ENCODE measurements around the gene SGMS1. TPM values are rescaled to one million over a fixed set of nuclear protein-coding genes. Genes with fewer than 3 reads are reported as not detected.

Gene SGMS1
- total and polyA plus RNA-seq, 10 donors = 5.9 to 84.3 (median 34.6) TPM

DNA sequence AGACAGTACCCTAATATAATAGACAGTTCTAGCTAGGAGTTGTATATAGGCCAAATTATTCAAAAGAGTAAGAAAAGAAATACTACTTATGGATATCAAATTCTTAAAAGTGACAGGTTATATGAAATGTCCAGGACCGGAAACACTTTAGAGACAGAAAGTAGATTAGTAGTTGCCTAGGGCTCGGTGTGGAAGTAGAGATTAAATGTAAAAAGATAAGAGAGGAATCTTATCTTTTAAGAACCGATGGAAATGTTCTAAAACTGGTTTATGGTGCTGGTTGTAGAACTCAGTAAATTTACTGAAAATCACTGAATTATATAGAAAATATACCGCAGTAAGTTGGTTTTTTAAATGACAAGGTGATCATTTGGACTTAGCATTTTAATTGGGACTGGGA is 224.9 kb downstream of the SGMS1 start:
- Histone ChIP-seq H3K36me3 (no peaks in the 10 kb centered on the region), H3K4me3 (no peak overlapping the region), H3K4me1 (peaks cover 0 to 69% (median 34%) of the 10 kb centered on the region in 6 donors), H3K9me3 (no peaks in the 10 kb centered on the region), H3K27me3 (replicated peaks in 1 of 7) (no peaks in the 10 kb centered on the region), H3K27ac (no peak overlapping the region)
- TF ChIP-seq, protein P1, sequence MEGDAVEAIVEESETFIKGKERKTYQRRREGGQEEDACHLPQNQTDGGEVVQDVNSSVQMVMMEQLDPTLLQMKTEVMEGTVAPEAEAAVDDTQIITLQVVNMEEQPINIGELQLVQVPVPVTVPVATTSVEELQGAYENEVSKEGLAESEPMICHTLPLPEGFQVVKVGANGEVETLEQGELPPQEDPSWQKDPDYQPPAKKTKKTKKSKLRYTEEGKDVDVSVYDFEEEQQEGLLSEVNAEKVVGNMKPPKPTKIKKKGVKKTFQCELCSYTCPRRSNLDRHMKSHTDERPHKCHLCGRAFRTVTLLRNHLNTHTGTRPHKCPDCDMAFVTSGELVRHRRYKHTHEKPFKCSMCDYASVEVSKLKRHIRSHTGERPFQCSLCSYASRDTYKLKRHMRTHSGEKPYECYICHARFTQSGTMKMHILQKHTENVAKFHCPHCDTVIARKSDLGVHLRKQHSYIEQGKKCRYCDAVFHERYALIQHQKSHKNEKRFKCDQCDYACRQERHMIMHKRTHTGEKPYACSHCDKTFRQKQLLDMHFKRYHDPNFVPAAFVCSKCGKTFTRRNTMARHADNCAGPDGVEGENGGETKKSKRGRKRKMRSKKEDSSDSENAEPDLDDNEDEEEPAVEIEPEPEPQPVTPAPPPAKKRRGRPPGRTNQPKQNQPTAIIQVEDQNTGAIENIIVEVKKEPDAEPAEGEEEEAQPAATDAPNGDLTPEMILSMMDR (IDR thresholded peaks at IDR 0.05 in 8 of 11, conservative IDR thresholded peaks at IDR 0.05 in 3 of 11) = no peak
- TF ChIP-seq POLR2AphosphoS5 (IDR thresholded peaks at IDR 0.05) (no peak), POLR2A (IDR thresholded peaks at IDR 0.05) (no peak)
- intact Hi-C loops (cut with DNase I; ENCODE audit: low total_unique reads) = no loop called here
- DNase-seq = no peak
- WGBS, 5 donors = 74 to 86% (median 76%) methylated on average over 4 of the region's 4 CpGs

DNA sequence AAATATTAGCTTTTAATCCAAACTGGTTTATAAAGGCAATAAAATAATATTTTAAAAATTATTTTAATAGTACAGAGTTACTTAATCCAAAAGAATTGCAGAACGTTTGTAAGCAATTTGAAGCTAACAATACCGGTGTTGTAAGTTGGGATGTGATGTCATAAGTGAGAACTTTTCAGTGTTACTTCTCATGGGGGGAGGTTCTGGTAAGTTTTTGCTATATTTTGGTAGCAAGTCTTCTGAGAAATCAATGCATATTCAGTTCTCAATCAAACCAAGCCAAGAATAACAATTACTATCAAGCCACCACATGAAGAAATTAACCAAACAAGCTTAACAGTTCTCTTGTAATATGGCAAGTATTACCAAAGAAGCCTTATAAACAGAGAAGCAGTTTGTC is 225.4 kb downstream of the SGMS1 start:
- Histone ChIP-seq H3K4me3 (no peak overlapping the region), H3K9me3 (no peaks in the 10 kb centered on the region), H3K4me1 (peaks cover 0 to 69% (median 34%) of the 10 kb centered on the region in 6 donors), H3K27ac (no peak overlapping the region), H3K27me3 (replicated peaks in 1 of 7) (no peaks in the 10 kb centered on the region), H3K36me3 (no peaks in the 10 kb centered on the region)
- TF ChIP-seq POLR2A (IDR thresholded peaks at IDR 0.05) = no peak
- TF ChIP-seq POLR2AphosphoS5 (IDR thresholded peaks at IDR 0.05) = no peak
- TF ChIP-seq, protein P1 (IDR thresholded peaks at IDR 0.05 in 8 of 11, conservative IDR thresholded peaks at IDR 0.05 in 3 of 11) = no peak
- no peak for DNase-seq
- WGBS, 5 donors = 35 to 74% (median 66%) methylated on average over 2 of the region's 2 CpGs
- intact Hi-C loops (cut with DNase I; ENCODE audit: low total_unique reads) = no loop called here

DNA sequence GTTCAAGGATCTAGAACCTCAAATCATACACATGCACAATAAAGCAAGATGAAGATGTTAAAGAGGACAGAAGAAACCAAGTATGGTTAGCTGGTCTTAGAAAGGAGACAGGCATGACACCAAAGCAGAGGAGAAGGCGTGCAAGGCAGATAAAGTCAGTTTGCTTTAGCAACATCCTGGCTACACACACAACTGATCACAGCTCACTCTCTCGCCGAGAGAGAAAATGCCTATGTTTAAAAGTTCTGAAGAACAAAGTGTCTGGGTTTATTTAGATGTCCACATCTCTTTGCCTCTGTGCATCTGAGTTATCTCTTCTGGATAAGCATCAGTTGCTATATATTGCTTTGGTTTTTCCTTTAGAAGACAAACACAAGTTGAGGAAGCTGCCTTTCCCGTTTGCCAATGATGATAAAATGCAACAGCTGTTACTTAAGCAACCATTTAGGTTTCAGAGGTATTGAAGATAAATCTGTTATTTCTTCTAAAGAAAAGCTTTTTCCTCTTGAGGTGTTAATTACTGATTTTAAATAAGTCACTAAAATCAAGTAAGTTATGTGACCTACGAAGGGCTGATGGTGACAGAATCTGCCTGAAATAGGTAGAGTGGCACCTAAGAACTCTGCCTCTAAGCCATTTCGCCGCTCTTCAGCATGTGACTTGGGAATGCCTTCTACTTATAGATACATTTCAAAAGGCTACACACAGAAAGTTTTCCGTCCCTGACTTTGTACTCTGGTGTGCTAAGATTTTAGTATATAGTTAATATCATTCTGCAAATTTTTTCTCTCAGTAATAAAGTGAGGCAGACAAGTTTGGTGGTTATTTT is 226.2 kb downstream of the SGMS1 start:
- WGBS, 5 donors = 63 to 82% (median 67%) methylated on average over 8 of the region's 8 CpGs
- H3K36me3 ChIP-seq = no peaks in the 10 kb centered on the region
- H3K27me3 ChIP-seq (replicated peaks in 1 of 7) = no peaks in the 10 kb centered on the region
- TF ChIP-seq, protein P1 (IDR thresholded peaks at IDR 0.05 in 8 of 11, conservative IDR thresholded peaks at IDR 0.05 in 3 of 11) = no peak
- TF ChIP-seq POLR2AphosphoS5 (IDR thresholded peaks at IDR 0.05) (no peak), POLR2A (IDR thresholded peaks at IDR 0.05) (no peak)
- peak overlapping the region in 3 of 8 donors; percentile 1 to 15 (median 2) for H3K27ac ChIP-seq
- H3K4me3 ChIP-seq = no peak overlapping the region
- no peaks in the 10 kb centered on the region for H3K9me3 ChIP-seq
- H3K4me1 ChIP-seq = peaks cover 0 to 69% (median 34%) of the 10 kb centered on the region in 6 donors
- DNase-seq = no peak
- intact Hi-C loops (cut with DNase I; ENCODE audit: low total_unique reads) = no loop called here

DNA sequence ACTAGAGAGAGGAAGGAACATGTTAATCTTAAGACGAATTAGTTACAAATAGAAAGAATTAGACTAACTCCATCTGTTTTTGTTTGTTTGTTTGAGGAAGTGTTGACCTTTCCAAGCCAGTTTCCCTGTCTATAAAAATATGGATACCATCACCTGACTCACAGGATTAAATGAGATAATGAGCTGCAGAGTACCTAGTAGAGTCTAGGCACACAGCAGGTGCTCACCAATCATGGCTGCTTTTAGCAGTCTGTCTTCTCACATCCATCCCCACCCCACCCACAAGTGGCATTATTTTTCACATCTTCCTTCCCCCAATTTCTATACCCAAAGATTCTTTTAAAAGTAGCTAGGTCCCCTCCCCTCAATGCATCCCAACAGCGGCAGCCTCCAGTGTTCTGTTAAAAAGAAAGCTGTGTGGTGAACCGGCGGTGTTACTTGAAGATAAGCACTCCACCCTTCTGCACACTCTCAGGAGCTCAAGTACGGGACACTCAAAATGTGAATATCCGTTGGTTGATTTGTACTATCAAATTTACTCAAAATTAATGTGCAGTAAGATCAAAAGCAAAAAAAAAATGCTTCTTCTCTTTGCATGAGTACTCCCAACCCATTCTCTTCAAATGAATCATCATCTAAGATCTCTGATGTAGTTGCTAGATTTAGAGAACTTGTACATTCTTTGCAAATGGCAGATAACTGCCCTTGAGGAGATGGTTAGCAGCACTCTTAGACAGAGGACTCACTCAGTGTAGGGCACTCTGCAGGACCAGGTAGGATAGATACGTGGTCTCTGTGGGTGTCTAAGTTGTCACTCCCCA is 227.1 kb downstream of the SGMS1 start:
- WGBS, 5 donors = 65 to 73% (median 67%) methylated on average over 7 of the region's 7 CpGs
- Histone ChIP-seq H3K4me3 (no peak overlapping the region), H3K27me3 (replicated peaks in 1 of 7) (no peaks in the 10 kb centered on the region), H3K4me1 (peaks cover 0 to 69% (median 34%) of the 10 kb centered on the region in 6 donors), H3K9me3 (no peaks in the 10 kb centered on the region), H3K36me3 (no peaks in the 10 kb centered on the region), H3K27ac (peak overlapping the region in 2 of 8 donors; percentile 2 to 15)
- TF ChIP-seq, protein P1 (IDR thresholded peaks at IDR 0.05 in 8 of 11, conservative IDR thresholded peaks at IDR 0.05 in 3 of 11) = no peak
- no peak for TF ChIP-seq POLR2AphosphoS5 (IDR thresholded peaks at IDR 0.05)
- intact Hi-C loops (cut with DNase I; ENCODE audit: low total_unique reads) = no loop called here
- DNase-seq = no peak
